Trophoblast cell (in vitro differentiated cells and primary cell): Measurements from ENCODE around the gene ERC1.

Source experiments
- DNase-seq, 2 donors: peaks; one replicate each; pipeline ENCODE4 v3.0.0-alpha.2; 2016
- H2AFZ ChIP-seq: 2 replicates; pipeline ENCODE4 v1.6.1; 2013; ENCODE audit warnings: low read length, moderate library complexity, mild to moderate bottlenecking; ENCODE audit not compliant: insufficient read depth, poor library complexity
- H2AK5ac ChIP-seq: 2 replicates; pipeline ENCODE4 v1.6.1; 2013; ENCODE audit warnings: mild to moderate bottlenecking, low read length
- H2BK120ac ChIP-seq: 2 replicates; pipeline ENCODE4 v1.6.1; 2013; ENCODE audit warnings: low read length, mild to moderate bottlenecking, moderate library complexity; ENCODE audit not compliant: insufficient read depth, poor library complexity
- H2BK12ac ChIP-seq: 2 replicates; pipeline ENCODE4 v1.6.1; 2013; ENCODE audit warnings: mild to moderate bottlenecking, low read length, moderate library complexity
- H2BK5ac ChIP-seq: 2 replicates; pipeline ENCODE4 v1.6.1; 2013; ENCODE audit warnings: low read length, low read depth, moderate library complexity, mild to moderate bottlenecking; ENCODE audit not compliant: poor library complexity
- H3K14ac ChIP-seq: 2 replicates; pipeline ENCODE4 v1.6.1; 2013; ENCODE audit warnings: mild to moderate bottlenecking, low read length
- H3K18ac ChIP-seq: 2 replicates; pipeline ENCODE4 v1.6.1; 2013; ENCODE audit warnings: mild to moderate bottlenecking, low read length
- H3K23ac ChIP-seq: 2 replicates; pipeline ENCODE4 v1.6.1; 2013; ENCODE audit warnings: low read length
- H3K27ac ChIP-seq: 2 replicates; pipeline ENCODE4 v1.5.1; 2013; ENCODE audit warnings: low read depth, mild to moderate bottlenecking, inconsistent platforms, low read length, moderate library complexity
- H3K27me3 ChIP-seq: 2 replicates; pipeline ENCODE4 v1.6.1; 2013; ENCODE audit warnings: inconsistent platforms, mild to moderate bottlenecking, low read length, moderate library complexity; ENCODE audit not compliant: insufficient read depth
- H3K36me3 ChIP-seq, 2 experiments: 1 replicate in 1 of 2; 2 replicates in 1 of 2; pipeline ENCODE4 v1.6.1; 2013; ENCODE audit warnings: low read length in 2 of 2, mild to moderate bottlenecking in 2 of 2, moderate library complexity in 1 of 2; ENCODE audit not compliant: insufficient read depth in 2 of 2, control insufficient read depth in 1 of 2
- H3K4ac ChIP-seq: 2 replicates; pipeline ENCODE4 v1.6.1; 2013; ENCODE audit warnings: low read depth, mild to moderate bottlenecking, low read length, moderate library complexity
- H3K4me1 ChIP-seq, 2 experiments: 1 replicate in 1 of 2; 2 replicates in 1 of 2; pipeline ENCODE4 v1.6.1; 2013; ENCODE audit warnings: low read length in 2 of 2, mild to moderate bottlenecking in 2 of 2, moderate library complexity in 1 of 2; ENCODE audit not compliant: insufficient read depth in 2 of 2, control insufficient read depth in 1 of 2
- H3K4me2 ChIP-seq: 2 replicates; pipeline ENCODE4 v1.6.1; 2013; ENCODE audit warnings: inconsistent platforms, mild to moderate bottlenecking, low read length, moderate library complexity
- H3K4me3 ChIP-seq: 2 replicates; pipeline ENCODE4 v1.5.1; 2013; ENCODE audit warnings: mild to moderate bottlenecking, low read depth, low read length, inconsistent platforms
- H3K79me1 ChIP-seq: one replicate; pipeline ENCODE4 v1.6.1; 2013; ENCODE audit warnings: low read length
- H3K79me2 ChIP-seq: 2 replicates; pipeline ENCODE4 v1.6.1; 2013; ENCODE audit warnings: low read length, mild to moderate bottlenecking; ENCODE audit not compliant: control insufficient read depth, insufficient read depth, poor library complexity
- H3K9ac ChIP-seq: 2 replicates; pipeline ENCODE4 v1.6.1; 2013; ENCODE audit warnings: mild to moderate bottlenecking, low read length
- H3K9me3 ChIP-seq: 2 replicates; pipeline ENCODE4 v1.6.1; 2013; ENCODE audit warnings: low read depth, mild to moderate bottlenecking, control low read depth, inconsistent platforms, low read length; ENCODE audit not compliant: insufficient read depth
- H4K12ac ChIP-seq: 2 replicates; pipeline ENCODE4 v1.6.1; 2013; ENCODE audit warnings: low read depth, mild to moderate bottlenecking, low read length, moderate library complexity
- H4K8ac ChIP-seq: 2 replicates; pipeline ENCODE4 v1.6.1; 2013; ENCODE audit warnings: low read depth, mild to moderate bottlenecking, low read length, moderate library complexity
- H4K91ac ChIP-seq: one replicate; pipeline ENCODE4 v1.6.1; 2013; ENCODE audit warnings: low read depth, mild to moderate bottlenecking, low read length, moderate library complexity
- WGBS: extraction: QIAGEN DNeasy Blood & Tissue Kit; methylation state at CpG from one replicate; pipeline ENCODE4 v1.1.7; 2013; ENCODE audit warnings: missing lambda C conversion rate; ENCODE audit not compliant: insufficient read length, insufficient coverage; ENCODE audit errors: extremely low coverage; 5-methylcytosine and 5-hydroxymethylcytosine counted together

Gene ERC1

GRCh38 chr12:1001507-1001906 lies 10.5 kb downstream of the ERC1 start:
- no peak overlapping the region for H3K27ac ChIP-seq
- no peak overlapping the region for H3K14ac ChIP-seq
- H3K9me3 ChIP-seq: no peaks in the 10 kb centered on the region
- no peak overlapping the region for H2BK12ac ChIP-seq
- H3K4me2 ChIP-seq: no peak overlapping the region
- H2AK5ac ChIP-seq: no peak overlapping the region
- DNase-seq: no peak
- no peak overlapping the region for H3K18ac ChIP-seq
- no peak overlapping the region for H3K23ac ChIP-seq
- no CpG with 5 or more reads among the region's 3 CpGs for WGBS
- no peak overlapping the region for H2BK120ac ChIP-seq
- no peaks in the 10 kb centered on the region for H3K79me2 ChIP-seq
- no peak overlapping the region for H4K12ac ChIP-seq
- H3K4ac ChIP-seq: no peak overlapping the region
- no peak overlapping the region for H3K4me3 ChIP-seq
- H3K79me1 ChIP-seq: peaks cover 3% of the 10 kb centered on the region
- H3K9ac ChIP-seq: no peak overlapping the region
- H2AFZ ChIP-seq: no peak overlapping the region
- no peaks in the 10 kb centered on the region for H3K27me3 ChIP-seq
- no peak overlapping the region for H4K8ac ChIP-seq
- no peak overlapping the region for H2BK5ac ChIP-seq
- H4K91ac ChIP-seq: no peak overlapping the region
- peaks cover 3 to 7% of the 10 kb centered on the region in 2 experiments for H3K4me1 ChIP-seq
- H3K36me3 ChIP-seq: peaks cover 0 to 3% of the 10 kb centered on the region in 2 experiments

- Histone ChIP-seq H3K4ac (peak overlapping the region; percentile 46), H2BK12ac (no peak overlapping the region), H2AFZ (no peak overlapping the region), H3K79me2 (no peaks in the 10 kb centered on the region), H3K4me3 (no peak overlapping the region), H4K12ac (no peak overlapping the region), H2AK5ac (peak overlapping the region; percentile 37), H3K36me3 (peaks cover 0 to 3% of the 10 kb centered on the region in 2 experiments), H3K4me1 (peaks cover 3 to 7% of the 10 kb centered on the region in 2 experiments), H4K8ac (peak overlapping the region; percentile 70), H3K4me2 (no peak overlapping the region), H3K14ac (peak overlapping the region; percentile 25), H3K18ac (peak overlapping the region; percentile 59), H3K79me1 (peaks cover 3% of the 10 kb centered on the region), H2BK5ac (peak overlapping the region; percentile 73), H3K9ac (no peak overlapping the region), H3K9me3 (no peaks in the 10 kb centered on the region), H2BK120ac (peak overlapping the region; percentile 58), H3K23ac (no peak overlapping the region), H3K27ac (peak overlapping the region; percentile 73), H3K27me3 (no peaks in the 10 kb centered on the region), H4K91ac (no peak overlapping the region)
- no peak for DNase-seq
- WGBS: no CpG with 5 or more reads among the region's 3 CpGs
These were observed 12.7 kb downstream of the ERC1 start for GRCh38 chr12:1003600-1004271.

GRCh38 chr12:1006255-1006654 lies 15.2 kb downstream of the ERC1 start:
- Histone ChIP-seq H3K9me3 (no peaks in the 10 kb centered on the region), H4K12ac (no peak overlapping the region), H2BK5ac (no peak overlapping the region), H4K8ac (no peak overlapping the region), H3K14ac (no peak overlapping the region), H3K9ac (no peak overlapping the region), H3K27ac (no peak overlapping the region), H2BK12ac (no peak overlapping the region), H3K4me2 (no peak overlapping the region), H2BK120ac (no peak overlapping the region), H3K4me3 (no peak overlapping the region), H4K91ac (no peak overlapping the region), H3K79me2 (no peaks in the 10 kb centered on the region), H2AK5ac (no peak overlapping the region), H3K36me3 (peaks cover 1 to 3% of the 10 kb centered on the region in 2 experiments), H3K79me1 (peaks cover 3% of the 10 kb centered on the region), H3K4ac (no peak overlapping the region), H2AFZ (no peak overlapping the region), H3K18ac (no peak overlapping the region), H3K27me3 (no peaks in the 10 kb centered on the region), H3K23ac (no peak overlapping the region), H3K4me1 (peaks cover 3 to 7% of the 10 kb centered on the region in 2 experiments)
- no CpG with 5 or more reads among the region's 6 CpGs for WGBS
- DNase-seq: peak in 1 of 2 donors; percentile 17

GRCh38 chr12:1007276-1007675 lies 16.3 kb downstream of the ERC1 start:
- Histone ChIP-seq H3K36me3 (peaks cover 1 to 3% of the 10 kb centered on the region in 2 experiments), H3K9ac (no peak overlapping the region), H3K27ac (no peak overlapping the region), H2BK12ac (no peak overlapping the region), H3K9me3 (no peaks in the 10 kb centered on the region), H3K18ac (no peak overlapping the region), H3K4me2 (no peak overlapping the region), H3K4me1 (peaks cover 3 to 7% of the 10 kb centered on the region in 2 experiments), H3K79me1 (peaks cover 3% of the 10 kb centered on the region), H4K8ac (no peak overlapping the region), H3K79me2 (no peaks in the 10 kb centered on the region), H2AK5ac (no peak overlapping the region), H2AFZ (no peak overlapping the region), H3K4me3 (no peak overlapping the region), H3K27me3 (no peaks in the 10 kb centered on the region), H2BK5ac (no peak overlapping the region), H3K23ac (no peak overlapping the region), H4K91ac (no peak overlapping the region), H3K14ac (no peak overlapping the region), H3K4ac (no peak overlapping the region), H2BK120ac (no peak overlapping the region), H4K12ac (no peak overlapping the region)
- DNase-seq: no peak
- no CpG with 5 or more reads among the region's 2 CpGs for WGBS
